Fibroblast of pulmonary artery (primary cell): ENCODE measurements around the gene ANXA10.
"Not testable (repeated sequence)": the region's sequence is repeated elsewhere in the genome, so short reads cannot be mapped to it uniquely, and the experiment has no call there.

Experiments
- DNase-seq: peaks from one replicate; pipeline ENCODE4 v3.0.0-alpha.2; 2010; ENCODE audit warnings: low read depth
- H3K4me3 ChIP-seq: replicated peaks from 2 replicates; pipeline ENCODE4 v1.5.1; 2011; ENCODE audit warnings: low read depth, mild to moderate bottlenecking, control low read depth, low read length, moderate library complexity
- TF ChIP-seq, protein P1 (sequence below): IDR thresholded peaks from 2 replicates; pipeline ENCODE4 v1.5.1; 2011; ENCODE audit warnings: mild to moderate bottlenecking, control low read depth, low read length, inconsistent platforms; ENCODE audit errors: missing control alignments

Gene ANXA10

GRCh38 chr4:168096407-168096784, 4.1 kb downstream of the ANXA10 start:
- H3K4me3 ChIP-seq = no peak overlapping the region
- TF ChIP-seq, protein P1, sequence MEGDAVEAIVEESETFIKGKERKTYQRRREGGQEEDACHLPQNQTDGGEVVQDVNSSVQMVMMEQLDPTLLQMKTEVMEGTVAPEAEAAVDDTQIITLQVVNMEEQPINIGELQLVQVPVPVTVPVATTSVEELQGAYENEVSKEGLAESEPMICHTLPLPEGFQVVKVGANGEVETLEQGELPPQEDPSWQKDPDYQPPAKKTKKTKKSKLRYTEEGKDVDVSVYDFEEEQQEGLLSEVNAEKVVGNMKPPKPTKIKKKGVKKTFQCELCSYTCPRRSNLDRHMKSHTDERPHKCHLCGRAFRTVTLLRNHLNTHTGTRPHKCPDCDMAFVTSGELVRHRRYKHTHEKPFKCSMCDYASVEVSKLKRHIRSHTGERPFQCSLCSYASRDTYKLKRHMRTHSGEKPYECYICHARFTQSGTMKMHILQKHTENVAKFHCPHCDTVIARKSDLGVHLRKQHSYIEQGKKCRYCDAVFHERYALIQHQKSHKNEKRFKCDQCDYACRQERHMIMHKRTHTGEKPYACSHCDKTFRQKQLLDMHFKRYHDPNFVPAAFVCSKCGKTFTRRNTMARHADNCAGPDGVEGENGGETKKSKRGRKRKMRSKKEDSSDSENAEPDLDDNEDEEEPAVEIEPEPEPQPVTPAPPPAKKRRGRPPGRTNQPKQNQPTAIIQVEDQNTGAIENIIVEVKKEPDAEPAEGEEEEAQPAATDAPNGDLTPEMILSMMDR = no peak
- no peak for DNase-seq

- no peak overlapping the region for H3K4me3 ChIP-seq
- no peak for DNase-seq
- TF ChIP-seq, protein P1 = no peak
Observed at GRCh38 chr4:168097161-168097560, 4.8 kb downstream of the ANXA10 start.

- DNase-seq = peak; percentile 48
- TF ChIP-seq, protein P1 = no peak
- no peak overlapping the region for H3K4me3 ChIP-seq
Observed at GRCh38 chr4:168098248-168098717, 5.9 kb downstream of the ANXA10 start.

- no peak for DNase-seq
- no peak overlapping the region for H3K4me3 ChIP-seq
- TF ChIP-seq, protein P1 = no peak
Observed at GRCh38 chr4:168099195-168099594, 6.9 kb downstream of the ANXA10 start.

DNA sequence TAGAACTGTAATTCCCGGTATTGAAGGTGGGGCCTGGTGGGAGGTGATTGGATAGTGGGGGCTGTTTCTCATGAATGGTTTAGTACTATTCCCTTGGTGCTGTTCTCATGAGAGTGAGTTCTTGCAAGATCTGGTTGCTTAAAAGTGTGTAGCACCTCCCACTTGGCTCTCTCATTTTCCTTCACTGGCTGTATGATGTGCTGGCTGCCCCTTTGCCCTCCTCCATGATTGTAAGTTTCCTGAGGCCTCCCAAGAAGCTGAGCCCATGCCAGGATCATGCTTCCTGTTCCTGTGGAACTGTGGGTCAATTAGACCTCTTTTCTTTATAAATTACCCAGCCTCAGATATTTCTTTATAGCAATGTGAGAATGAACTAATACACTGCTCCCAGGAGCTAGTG, 8.7 kb downstream of the ANXA10 start:
- DNase-seq = peak; percentile 64
- TF ChIP-seq, protein P1 = no peak

DNA sequence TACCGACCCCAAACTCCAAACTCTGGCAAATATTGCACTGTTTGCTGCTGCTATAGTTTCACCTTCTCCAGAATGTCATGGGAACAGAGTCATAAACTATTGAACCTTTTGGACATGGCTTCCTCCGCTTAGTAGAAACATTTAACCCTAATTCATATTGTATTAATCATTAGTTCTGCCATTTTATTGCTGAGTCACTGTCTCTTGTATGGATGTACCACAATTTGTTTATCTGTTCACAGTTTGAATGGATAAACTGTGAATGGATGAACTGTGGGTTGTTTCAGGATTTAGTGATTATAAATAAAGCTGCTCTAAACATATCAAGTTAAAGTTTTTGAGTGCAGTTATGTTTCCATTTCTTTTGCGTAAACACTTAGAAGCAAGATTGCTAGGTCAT, 10.1 kb downstream of the ANXA10 start:
- H3K4me3 ChIP-seq = no peak overlapping the region
- TF ChIP-seq, protein P1 = no peak
- DNase-seq = no peak

More for the DNA sequence above, 8.7 kb downstream of the ANXA10 start:
- no peak overlapping the region for H3K4me3 ChIP-seq

- DNase-seq = no peak
- TF ChIP-seq, protein P1 = no peak
- no peak overlapping the region for H3K4me3 ChIP-seq
Observed at GRCh38 chr4:168109527-168109926, 17.2 kb downstream of the ANXA10 start.

DNA sequence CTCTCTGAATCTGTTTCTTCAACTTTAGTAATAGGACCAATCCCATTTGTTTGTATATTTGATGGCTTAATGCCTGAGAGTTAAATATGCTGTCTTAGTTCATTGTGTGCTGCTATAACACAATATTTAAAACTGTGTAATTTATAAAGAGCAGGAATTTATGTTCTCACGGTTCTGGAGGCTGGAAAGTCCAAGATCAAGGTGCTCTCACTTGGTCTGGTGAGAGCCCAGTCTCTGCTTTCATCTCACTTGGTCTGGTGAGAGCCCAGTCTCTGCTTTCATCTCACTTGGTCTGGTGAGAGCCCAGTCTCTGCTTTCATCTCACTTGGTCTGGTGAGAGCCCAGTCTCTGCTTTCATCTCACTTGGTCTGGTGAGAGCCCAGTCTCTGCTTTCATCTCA, 20.7 kb downstream of the ANXA10 start:
- DNase-seq, H3K4me3 ChIP-seq: not testable (repeated sequence)
